Measurements from ENCODE around the gene PROM1.

- no peak for TF ChIP-seq POLR2AphosphoS5 (IDR thresholded peaks at IDR 0.05)
- no peak for TF ChIP-seq CTCF (IDR thresholded peaks at IDR 0.05)
- TF ChIP-seq POLR2A (IDR thresholded peaks at IDR 0.05): no peak
- TF ChIP-seq EP300 (IDR thresholded peaks at IDR 0.05): no peak
Observed at GRCh38 chr4:16075975-16076757, 7.7 kb downstream of the PROM1 start.
